ENCODE data around the gene FOXK2.

FOXK2 gene

GRCh38 chr17:82592767-82593589, 73.4 kb downstream of the FOXK2 start:
- H3K36me3 ChIP-seq (ENCODE audit: insufficient read depth, low read length) = peaks cover 34% of the 10 kb centered on the region; the same call in 1 of the 2 replicates
- no peaks in the 10 kb centered on the region for H3K9me3 ChIP-seq (ENCODE audit: low read depth, low read length)
- peak overlapping the region; percentile 79 for H3K4me3 ChIP-seq
- DNase-seq (ENCODE audit: low read depth, low spot score) = peak; percentile 64
- TF ChIP-seq POLR2AphosphoS5 (IDR thresholded peaks at IDR 0.05; ENCODE audit: borderline replicate concordance, low read depth, low read length) = no peak
- peak overlapping the region; percentile 97 for H3K27ac ChIP-seq
- peak overlapping the region; percentile 70 for H3K9ac ChIP-seq (ENCODE audit: insufficient read length)

- TF ChIP-seq FOXP2 (optimal IDR thresholded peaks at IDR 0.05; ENCODE audit: control extremely low read depth, extremely low read length, insufficient read depth) (no peak), POLR2AphosphoS5 (IDR thresholded peaks at IDR 0.05; ENCODE audit: borderline replicate concordance, low read depth, low read length) (no peak), EZH2 (IDR thresholded peaks at IDR 0.05) (no peak)
- Histone ChIP-seq H3K27ac (peak overlapping the region; percentile 97), H3K36me3 (ENCODE audit: insufficient read depth, low read length) (peaks cover 38% of the 10 kb centered on the region; the same call in 1 of the 2 replicates), H3K9me3 (ENCODE audit: low read depth, low read length) (no peaks in the 10 kb centered on the region), H3K9ac (ENCODE audit: insufficient read length) (peak overlapping the region; percentile 70), H3K4me3 (peak overlapping the region; percentile 79)
- DNase-seq (ENCODE audit: low read depth, low spot score) = no peak
Observed at GRCh38 chr17:82593590-82594087, 74.1 kb downstream of the FOXK2 start.

- Histone ChIP-seq H3K36me3 (ENCODE audit: insufficient read depth, low read length) (peaks cover 41% of the 10 kb centered on the region; the same call in 1 of the 2 replicates), H3K9me3 (ENCODE audit: low read depth, low read length) (no peaks in the 10 kb centered on the region), H3K9ac (ENCODE audit: insufficient read length) (no peak overlapping the region), H3K4me3 (no peak overlapping the region), H3K27ac (no peak overlapping the region)
- no peak for TF ChIP-seq POLR2AphosphoS5 (IDR thresholded peaks at IDR 0.05; ENCODE audit: borderline replicate concordance, low read depth, low read length)
- TF ChIP-seq FOXP2 (optimal IDR thresholded peaks at IDR 0.05; ENCODE audit: control extremely low read depth, extremely low read length, insufficient read depth) = no peak
- no peak for TF ChIP-seq EZH2 (IDR thresholded peaks at IDR 0.05)
- DNase-seq (ENCODE audit: low read depth, low spot score) = no peak
Observed at GRCh38 chr17:82594571-82594970, 75.0 kb downstream of the FOXK2 start.

- no peak overlapping the region for H3K9ac ChIP-seq (ENCODE audit: insufficient read length)
- no peak overlapping the region for H3K27ac ChIP-seq
- no peak for TF ChIP-seq FOXP2 (optimal IDR thresholded peaks at IDR 0.05; ENCODE audit: control extremely low read depth, extremely low read length, insufficient read depth)
- no peak for TF ChIP-seq POLR2AphosphoS5 (IDR thresholded peaks at IDR 0.05; ENCODE audit: borderline replicate concordance, low read depth, low read length)
- TF ChIP-seq EZH2 (IDR thresholded peaks at IDR 0.05) = no peak
- no peaks in the 10 kb centered on the region for H3K9me3 ChIP-seq (ENCODE audit: low read depth, low read length)
- H3K36me3 ChIP-seq (ENCODE audit: insufficient read depth, low read length) = peaks cover 54% of the 10 kb centered on the region; the same call in 1 of the 2 replicates
- H3K4me3 ChIP-seq = no peak overlapping the region
- no peak for DNase-seq (ENCODE audit: low read depth, low spot score)
Observed at GRCh38 chr17:82595893-82596292, 76.4 kb downstream of the FOXK2 start.

- H3K36me3 ChIP-seq (ENCODE audit: insufficient read depth, low read length) = peaks cover 59% of the 10 kb centered on the region
- no peak overlapping the region for H3K27ac ChIP-seq
- TF ChIP-seq EZH2 (IDR thresholded peaks at IDR 0.05) (no peak), FOXP2 (optimal IDR thresholded peaks at IDR 0.05; ENCODE audit: control extremely low read depth, extremely low read length, insufficient read depth) (no peak), POLR2AphosphoS5 (IDR thresholded peaks at IDR 0.05; ENCODE audit: borderline replicate concordance, low read depth, low read length) (no peak)
- H3K4me3 ChIP-seq = no peak overlapping the region
- no peak for DNase-seq (ENCODE audit: low read depth, low spot score)
- no peaks in the 10 kb centered on the region for H3K9me3 ChIP-seq (ENCODE audit: low read depth, low read length)
- H3K9ac ChIP-seq (ENCODE audit: insufficient read length) = no peak overlapping the region
Observed at GRCh38 chr17:82596296-82596695, 76.8 kb downstream of the FOXK2 start.

- TF ChIP-seq FOXP2 (optimal IDR thresholded peaks at IDR 0.05; ENCODE audit: control extremely low read depth, extremely low read length, insufficient read depth) = no peak
- no peak for TF ChIP-seq EZH2 (IDR thresholded peaks at IDR 0.05)
- no peak; the same call in 1 of the 2 replicates for TF ChIP-seq POLR2AphosphoS5 (IDR thresholded peaks at IDR 0.05; ENCODE audit: borderline replicate concordance, low read depth, low read length)
- H3K27ac ChIP-seq = no peak overlapping the region
- no peak overlapping the region for H3K9ac ChIP-seq (ENCODE audit: insufficient read length)
- peaks cover 66% of the 10 kb centered on the region for H3K36me3 ChIP-seq (ENCODE audit: insufficient read depth, low read length)
- no peak for DNase-seq (ENCODE audit: low read depth, low spot score)
- no peaks in the 10 kb centered on the region for H3K9me3 ChIP-seq (ENCODE audit: low read depth, low read length)
- no peak overlapping the region for H3K4me3 ChIP-seq
Observed at GRCh38 chr17:82596837-82597672, 77.5 kb downstream of the FOXK2 start.

- Histone ChIP-seq H3K9me3 (ENCODE audit: low read depth, low read length) (no peaks in the 10 kb centered on the region), H3K4me3 (no peak overlapping the region), H3K27ac (no peak overlapping the region), H3K9ac (ENCODE audit: insufficient read length) (no peak overlapping the region), H3K36me3 (ENCODE audit: insufficient read depth, low read length) (peaks cover 80% of the 10 kb centered on the region)
- TF ChIP-seq FOXP2 (optimal IDR thresholded peaks at IDR 0.05; ENCODE audit: control extremely low read depth, extremely low read length, insufficient read depth) (no peak), POLR2AphosphoS5 (IDR thresholded peaks at IDR 0.05; ENCODE audit: borderline replicate concordance, low read depth, low read length) (no peak), EZH2 (IDR thresholded peaks at IDR 0.05) (no peak)
- DNase-seq (ENCODE audit: low read depth, low spot score) = no peak
Observed at GRCh38 chr17:82598256-82599119, 79.0 kb downstream of the FOXK2 start.
